ENCODE data around the gene TFPI.

TFPI gene

DNA sequence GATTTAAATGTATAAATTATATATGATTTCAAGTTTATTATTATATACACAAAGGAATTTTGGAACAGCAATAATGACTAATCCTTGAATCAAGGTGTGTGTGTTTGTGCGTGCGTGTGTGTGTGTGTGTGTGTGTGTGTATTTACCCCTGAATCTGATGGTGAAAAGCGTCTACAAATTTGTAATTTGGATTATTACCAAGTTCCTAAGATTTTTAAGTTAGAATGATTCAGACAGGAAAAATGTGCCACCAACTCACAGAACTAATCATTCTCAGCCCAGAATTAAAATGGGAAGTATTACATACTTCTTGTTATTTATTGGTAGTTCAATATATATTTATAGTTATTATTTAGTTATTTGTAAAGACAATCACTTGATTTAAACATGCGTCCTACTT is 118.5 kb downstream of the TFPI start:
- Histone ChIP-seq H3K9ac (ENCODE audit: low read length) (no peak overlapping the region), H3K4me3 (ENCODE audit: low read depth, low read length) (no peak overlapping the region), H3K27ac (ENCODE audit: low read depth, low read length) (no peak overlapping the region), H3K9me3 (ENCODE audit: control insufficient read depth, insufficient read depth, low read depth, low read length) (no peaks in the 10 kb centered on the region), H3K27me3 (ENCODE audit: control insufficient read depth, insufficient read depth, low read length) (no peaks in the 10 kb centered on the region), H3K4me1 (ENCODE audit: control insufficient read depth, insufficient read depth, low read length) (no peaks in the 10 kb centered on the region), H3K36me3 (ENCODE audit: control insufficient read depth, insufficient read depth, low read length) (no peaks in the 10 kb centered on the region)

DNA sequence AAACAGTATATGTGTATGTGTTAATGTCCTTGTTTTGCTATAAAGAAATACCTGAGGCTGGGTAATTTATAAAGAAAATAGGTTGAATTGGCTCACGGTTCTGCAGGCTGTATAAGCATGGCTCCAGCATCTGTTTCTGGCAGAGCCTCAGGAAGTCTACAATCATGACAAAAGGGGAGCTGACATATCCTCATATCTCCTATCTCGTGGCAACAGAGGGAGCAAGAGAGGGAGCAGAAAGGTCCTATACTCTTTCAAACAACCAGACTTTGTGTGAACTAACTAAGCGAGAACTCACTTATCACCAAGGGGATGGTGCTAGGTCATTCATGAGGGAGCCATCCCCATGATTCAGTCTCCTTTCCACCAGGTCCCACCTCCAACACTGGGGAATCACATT is 119.2 kb downstream of the TFPI start:
- Histone ChIP-seq H3K36me3 (ENCODE audit: control insufficient read depth, insufficient read depth, low read length) (no peaks in the 10 kb centered on the region), H3K27ac (ENCODE audit: low read depth, low read length) (no peak overlapping the region), H3K4me1 (ENCODE audit: control insufficient read depth, insufficient read depth, low read length) (no peaks in the 10 kb centered on the region), H3K4me3 (ENCODE audit: low read depth, low read length) (no peak overlapping the region), H3K9ac (ENCODE audit: low read length) (no peak overlapping the region), H3K9me3 (ENCODE audit: control insufficient read depth, insufficient read depth, low read depth, low read length) (no peaks in the 10 kb centered on the region), H3K27me3 (ENCODE audit: control insufficient read depth, insufficient read depth, low read length) (no peaks in the 10 kb centered on the region)

GRCh38 chr2:187434342-187434785 is 119.9 kb downstream of the TFPI start:
- H3K4me3 ChIP-seq (ENCODE audit: low read depth, low read length): no peak overlapping the region
- H3K9ac ChIP-seq (ENCODE audit: low read length): no peak overlapping the region
- H3K4me1 ChIP-seq (ENCODE audit: control insufficient read depth, insufficient read depth, low read length): no peaks in the 10 kb centered on the region
- H3K36me3 ChIP-seq (ENCODE audit: control insufficient read depth, insufficient read depth, low read length): no peaks in the 10 kb centered on the region
- no peaks in the 10 kb centered on the region for H3K27me3 ChIP-seq (ENCODE audit: control insufficient read depth, insufficient read depth, low read length)
- H3K9me3 ChIP-seq (ENCODE audit: control insufficient read depth, insufficient read depth, low read depth, low read length): no peaks in the 10 kb centered on the region
- no peak overlapping the region for H3K27ac ChIP-seq (ENCODE audit: low read depth, low read length)

- H3K4me1 ChIP-seq (ENCODE audit: control insufficient read depth, insufficient read depth, low read length): no peaks in the 10 kb centered on the region
- no peaks in the 10 kb centered on the region for H3K27me3 ChIP-seq (ENCODE audit: control insufficient read depth, insufficient read depth, low read length)
- no peaks in the 10 kb centered on the region for H3K9me3 ChIP-seq (ENCODE audit: control insufficient read depth, insufficient read depth, low read depth, low read length)
- H3K27ac ChIP-seq (ENCODE audit: low read depth, low read length): no peak overlapping the region
- H3K36me3 ChIP-seq (ENCODE audit: control insufficient read depth, insufficient read depth, low read length): no peaks in the 10 kb centered on the region
- H3K9ac ChIP-seq (ENCODE audit: low read length): no peak overlapping the region
- H3K4me3 ChIP-seq (ENCODE audit: low read depth, low read length): no peak overlapping the region
Observed at GRCh38 chr2:187431911-187432310, 122.3 kb downstream of the TFPI start.

DNA sequence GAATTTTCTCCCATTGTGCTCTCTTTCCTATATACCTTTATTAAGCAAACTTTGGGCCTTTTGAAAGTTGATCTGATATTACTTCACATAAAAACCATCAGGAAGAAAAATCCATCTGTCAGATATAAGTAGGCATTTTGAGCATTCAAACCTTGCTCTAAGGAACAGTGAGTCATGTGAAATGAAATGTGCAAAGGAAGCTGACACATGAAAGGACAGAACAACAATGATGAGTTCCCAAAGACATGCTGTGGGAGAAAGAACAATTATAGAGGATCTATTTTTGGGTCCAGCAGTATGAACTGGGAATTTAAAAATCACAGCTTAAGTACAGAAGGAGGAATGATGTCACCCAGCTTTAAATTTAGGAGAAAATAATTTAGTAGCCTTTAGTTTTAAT is 124.2 kb downstream of the TFPI start:
- no peaks in the 10 kb centered on the region for H3K4me1 ChIP-seq (ENCODE audit: control insufficient read depth, insufficient read depth, low read length)
- no peak overlapping the region for H3K27ac ChIP-seq (ENCODE audit: low read depth, low read length)
- H3K27me3 ChIP-seq (ENCODE audit: control insufficient read depth, insufficient read depth, low read length): no peaks in the 10 kb centered on the region
- H3K36me3 ChIP-seq (ENCODE audit: control insufficient read depth, insufficient read depth, low read length): no peaks in the 10 kb centered on the region
- no peaks in the 10 kb centered on the region for H3K9me3 ChIP-seq (ENCODE audit: control insufficient read depth, insufficient read depth, low read depth, low read length)
- no peak overlapping the region for H3K9ac ChIP-seq (ENCODE audit: low read length)
- no peak overlapping the region for H3K4me3 ChIP-seq (ENCODE audit: low read depth, low read length)

DNA sequence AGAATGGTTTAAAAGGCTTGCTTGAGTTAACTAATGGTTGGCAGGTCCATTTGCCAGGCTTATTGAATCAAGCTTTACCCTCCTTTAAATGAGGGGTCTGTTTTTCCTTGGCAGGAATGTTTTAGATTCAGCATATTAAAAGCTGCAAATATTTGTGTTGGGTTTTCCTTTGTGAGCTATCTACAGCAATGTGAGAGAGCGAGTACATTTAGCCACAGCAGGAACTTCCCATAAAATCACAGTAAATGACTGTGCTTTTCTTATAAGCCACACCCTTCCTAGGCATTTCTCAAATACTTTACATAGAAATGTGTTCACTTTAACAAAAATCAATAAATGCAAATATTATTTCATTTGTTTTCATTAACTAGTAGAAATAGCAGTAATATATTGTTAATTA is 130.1 kb downstream of the TFPI start:
- no peaks in the 10 kb centered on the region for H3K27me3 ChIP-seq (ENCODE audit: control insufficient read depth, insufficient read depth, low read length)
- no peak overlapping the region for H3K9ac ChIP-seq (ENCODE audit: low read length)
- H3K9me3 ChIP-seq (ENCODE audit: control insufficient read depth, insufficient read depth, low read depth, low read length): no peaks in the 10 kb centered on the region
- no peaks in the 10 kb centered on the region for H3K36me3 ChIP-seq (ENCODE audit: control insufficient read depth, insufficient read depth, low read length)
- H3K27ac ChIP-seq (ENCODE audit: low read depth, low read length): no peak overlapping the region; the same call in 1 of the 2 replicates
- peaks cover 7% of the 10 kb centered on the region; the same call in 1 of the 2 replicates for H3K4me1 ChIP-seq (ENCODE audit: control insufficient read depth, insufficient read depth, low read length)
- H3K4me3 ChIP-seq (ENCODE audit: low read depth, low read length): no peak overlapping the region

- Histone ChIP-seq H3K36me3 (ENCODE audit: control insufficient read depth, insufficient read depth, low read length) (no peaks in the 10 kb centered on the region), H3K27me3 (ENCODE audit: control insufficient read depth, insufficient read depth, low read length) (no peaks in the 10 kb centered on the region), H3K4me3 (ENCODE audit: low read depth, low read length) (no peak overlapping the region), H3K27ac (ENCODE audit: low read depth, low read length) (no peak overlapping the region), H3K9ac (ENCODE audit: low read length) (no peak overlapping the region), H3K4me1 (ENCODE audit: control insufficient read depth, insufficient read depth, low read length) (peaks cover 7% of the 10 kb centered on the region; the same call in 1 of the 2 replicates), H3K9me3 (ENCODE audit: control insufficient read depth, insufficient read depth, low read depth, low read length) (no peaks in the 10 kb centered on the region)
Observed at GRCh38 chr2:187422282-187422681, 132.0 kb downstream of the TFPI start.

- no peaks in the 10 kb centered on the region for H3K9me3 ChIP-seq (ENCODE audit: control insufficient read depth, insufficient read depth, low read depth, low read length)
- peaks cover 7% of the 10 kb centered on the region; the same call in 1 of the 2 replicates for H3K4me1 ChIP-seq (ENCODE audit: control insufficient read depth, insufficient read depth, low read length)
- no peak overlapping the region for H3K9ac ChIP-seq (ENCODE audit: low read length)
- H3K27ac ChIP-seq (ENCODE audit: low read depth, low read length): no peak overlapping the region
- no peaks in the 10 kb centered on the region for H3K27me3 ChIP-seq (ENCODE audit: control insufficient read depth, insufficient read depth, low read length)
- no peak overlapping the region for H3K4me3 ChIP-seq (ENCODE audit: low read depth, low read length)
- no peaks in the 10 kb centered on the region for H3K36me3 ChIP-seq (ENCODE audit: control insufficient read depth, insufficient read depth, low read length)
Observed at GRCh38 chr2:187421519-187421918, 132.7 kb downstream of the TFPI start.

DNA sequence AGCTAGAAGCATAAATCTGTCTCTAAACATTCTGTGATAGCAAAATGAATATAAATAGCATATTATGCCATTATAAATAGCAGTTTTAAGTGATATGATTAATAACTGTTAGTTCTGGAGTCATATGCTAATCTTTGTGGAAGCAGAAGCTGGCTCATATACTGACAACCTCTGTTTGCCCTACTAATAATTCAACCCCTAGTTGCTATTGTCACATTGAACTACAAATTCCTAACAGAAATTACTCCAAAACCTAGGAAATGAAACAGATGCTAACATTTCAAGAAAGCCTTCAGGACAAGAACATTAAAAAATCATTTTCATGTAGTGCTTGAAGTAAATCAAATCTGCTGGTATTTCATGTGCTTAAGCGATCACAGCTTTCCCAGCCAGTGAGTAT is 134.4 kb downstream of the TFPI start:
- peaks cover 7% of the 10 kb centered on the region; the same call in 1 of the 2 replicates for H3K4me1 ChIP-seq (ENCODE audit: control insufficient read depth, insufficient read depth, low read length)

DNA sequence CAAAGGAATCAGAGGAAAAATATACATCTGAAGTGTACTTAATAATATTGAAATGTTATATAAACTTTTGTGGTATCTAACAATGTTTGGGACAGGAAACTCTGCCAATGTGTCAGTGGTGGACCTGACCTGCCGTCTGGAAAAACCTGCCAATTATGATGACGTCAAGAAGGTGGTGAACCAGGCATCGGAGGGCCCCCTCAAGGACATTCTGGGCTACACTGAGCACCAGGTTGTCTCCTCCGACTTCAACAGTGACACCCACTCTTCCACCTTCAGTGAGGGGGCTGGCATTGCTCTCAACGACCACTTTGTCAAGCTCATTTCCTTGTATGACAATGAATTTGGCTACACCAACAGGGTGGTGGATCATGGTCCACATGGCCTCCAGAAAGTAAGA is 138.8 kb downstream of the TFPI start:
- Histone ChIP-seq H3K36me3 (ENCODE audit: control insufficient read depth, insufficient read depth, low read length) (no peaks in the 10 kb centered on the region), H3K4me3 (ENCODE audit: low read depth, low read length) (no peak overlapping the region)

More for the DNA sequence above, 134.4 kb downstream of the TFPI start:
- Histone ChIP-seq H3K4me3 (ENCODE audit: low read depth, low read length) (no peak overlapping the region), H3K27me3 (ENCODE audit: control insufficient read depth, insufficient read depth, low read length) (no peaks in the 10 kb centered on the region), H3K9me3 (ENCODE audit: control insufficient read depth, insufficient read depth, low read depth, low read length) (no peaks in the 10 kb centered on the region), H3K27ac (ENCODE audit: low read depth, low read length) (no peak overlapping the region), H3K9ac (ENCODE audit: low read length) (no peak overlapping the region), H3K36me3 (ENCODE audit: control insufficient read depth, insufficient read depth, low read length) (no peaks in the 10 kb centered on the region)

More for the DNA sequence above, 138.8 kb downstream of the TFPI start:
- Histone ChIP-seq H3K27ac (ENCODE audit: low read depth, low read length) (no peak overlapping the region), H3K4me1 (ENCODE audit: control insufficient read depth, insufficient read depth, low read length) (no peaks in the 10 kb centered on the region), H3K9me3 (ENCODE audit: control insufficient read depth, insufficient read depth, low read depth, low read length) (no peaks in the 10 kb centered on the region), H3K27me3 (ENCODE audit: control insufficient read depth, insufficient read depth, low read length) (no peaks in the 10 kb centered on the region), H3K9ac (ENCODE audit: low read length) (no peak overlapping the region)
